Lower leg skin (tissue), 3 donors: ENCODE results near the gene MRPL32.

ENCODE experiments used
- CTCF ChIP-seq, 3 donors: fragments of 450-650 bp; IDR thresholded peaks; one replicate each; pipeline ENCODE4 v1.5.1; 2016; ENCODE audit warnings: antibody characterized with exemption in 3 of 3, mild to moderate bottlenecking in 3 of 3, moderate library complexity in 2 of 3
- POLR2A ChIP-seq, 2 donors: fragments of 450-650 bp; IDR thresholded peaks; one replicate each; pipeline ENCODE4 v1.6.1; 2016 to 2017; ENCODE audit warnings: antibody characterized with exemption in 2 of 2, mild to moderate bottlenecking in 1 of 2, moderate library complexity in 1 of 2

- TF ChIP-seq CTCF (IDR thresholded peaks at IDR 0.05) (no peak), POLR2A (IDR thresholded peaks at IDR 0.05) (no peak)
These were observed 1.3 kb upstream of the MRPL32 start for GRCh38 chr7:42930889-42931288.
